ENCODE data around the gene CMSS1.

CMSS1 gene

DNA sequence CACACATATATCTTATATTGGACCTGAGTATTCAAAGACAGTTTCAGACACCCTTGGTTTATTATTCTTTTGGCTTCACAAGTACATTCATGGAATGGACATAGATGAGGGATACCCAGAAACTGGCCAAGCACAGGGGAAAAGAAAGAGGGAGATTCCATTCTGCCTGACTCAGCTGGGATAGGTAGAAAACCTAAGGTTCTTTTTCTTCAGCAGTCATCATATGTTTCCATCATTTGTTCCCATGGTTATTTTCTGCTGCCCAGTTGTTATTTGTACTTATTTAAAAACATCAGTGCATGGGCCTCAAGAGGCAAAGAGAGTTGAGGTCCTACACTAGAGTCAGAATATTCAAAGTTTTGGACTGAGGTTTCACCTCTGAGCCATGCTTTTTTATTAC lies 204.8 kb downstream of the CMSS1 start:
- TF ChIP-seq, protein P1, sequence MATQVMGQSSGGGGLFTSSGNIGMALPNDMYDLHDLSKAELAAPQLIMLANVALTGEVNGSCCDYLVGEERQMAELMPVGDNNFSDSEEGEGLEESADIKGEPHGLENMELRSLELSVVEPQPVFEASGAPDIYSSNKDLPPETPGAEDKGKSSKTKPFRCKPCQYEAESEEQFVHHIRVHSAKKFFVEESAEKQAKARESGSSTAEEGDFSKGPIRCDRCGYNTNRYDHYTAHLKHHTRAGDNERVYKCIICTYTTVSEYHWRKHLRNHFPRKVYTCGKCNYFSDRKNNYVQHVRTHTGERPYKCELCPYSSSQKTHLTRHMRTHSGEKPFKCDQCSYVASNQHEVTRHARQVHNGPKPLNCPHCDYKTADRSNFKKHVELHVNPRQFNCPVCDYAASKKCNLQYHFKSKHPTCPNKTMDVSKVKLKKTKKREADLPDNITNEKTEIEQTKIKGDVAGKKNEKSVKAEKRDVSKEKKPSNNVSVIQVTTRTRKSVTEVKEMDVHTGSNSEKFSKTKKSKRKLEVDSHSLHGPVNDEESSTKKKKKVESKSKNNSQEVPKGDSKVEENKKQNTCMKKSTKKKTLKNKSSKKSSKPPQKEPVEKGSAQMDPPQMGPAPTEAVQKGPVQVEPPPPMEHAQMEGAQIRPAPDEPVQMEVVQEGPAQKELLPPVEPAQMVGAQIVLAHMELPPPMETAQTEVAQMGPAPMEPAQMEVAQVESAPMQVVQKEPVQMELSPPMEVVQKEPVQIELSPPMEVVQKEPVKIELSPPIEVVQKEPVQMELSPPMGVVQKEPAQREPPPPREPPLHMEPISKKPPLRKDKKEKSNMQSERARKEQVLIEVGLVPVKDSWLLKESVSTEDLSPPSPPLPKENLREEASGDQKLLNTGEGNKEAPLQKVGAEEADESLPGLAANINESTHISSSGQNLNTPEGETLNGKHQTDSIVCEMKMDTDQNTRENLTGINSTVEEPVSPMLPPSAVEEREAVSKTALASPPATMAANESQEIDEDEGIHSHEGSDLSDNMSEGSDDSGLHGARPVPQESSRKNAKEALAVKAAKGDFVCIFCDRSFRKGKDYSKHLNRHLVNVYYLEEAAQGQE (IDR thresholded peaks at IDR 0.05; ENCODE audit: insufficient replicate concordance, low read depth): no peak
- DNase-seq (ENCODE audit: low read depth in 1 of 2, low spot score in 1 of 2): no peak
- Histone ChIP-seq H3K27ac (replicated peaks) (no peak overlapping the region), H3K27me3 (ENCODE audit: insufficient read depth, poor library complexity, severe bottlenecking) (no peaks in the 10 kb centered on the region), H3K4me3 (replicated peaks; ENCODE audit: insufficient read depth, low read length) (no peak overlapping the region)

DNA sequence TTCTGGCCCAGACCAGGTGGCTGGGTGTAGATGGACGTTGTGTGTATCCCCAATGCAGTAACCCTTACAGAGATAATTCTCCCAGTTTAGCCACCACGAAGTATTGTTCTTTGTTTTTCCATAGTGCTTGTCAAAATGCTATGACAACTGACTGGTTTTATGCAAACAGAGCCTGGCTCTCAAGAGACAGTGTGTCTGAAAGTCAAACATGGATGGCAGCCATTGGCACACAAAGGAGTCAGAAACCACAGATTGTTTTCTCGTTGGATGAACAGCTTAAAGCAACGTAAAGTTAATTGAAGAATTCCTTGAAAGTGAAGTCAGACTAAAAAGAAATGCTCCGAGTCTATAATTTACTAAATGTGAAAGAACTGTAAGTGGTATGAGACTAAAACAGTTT lies 205.5 kb downstream of the CMSS1 start:
- no peak for DNase-seq (ENCODE audit: low read depth in 1 of 2, low spot score in 1 of 2)
- Histone ChIP-seq H3K27me3 (ENCODE audit: insufficient read depth, poor library complexity, severe bottlenecking) (no peaks in the 10 kb centered on the region), H3K27ac (replicated peaks) (no peak overlapping the region), H3K4me3 (replicated peaks; ENCODE audit: insufficient read depth, low read length) (no peak overlapping the region)
- TF ChIP-seq SPI1 (IDR thresholded peaks at IDR 0.05; ENCODE audit: borderline replicate concordance, low read depth) (no peak), POLR2AphosphoS5 (IDR thresholded peaks at IDR 0.05; ENCODE audit: low read depth) (no peak), GABPA (IDR thresholded peaks at IDR 0.05; ENCODE audit: low read depth) (no peak)
- TF ChIP-seq, protein P1 (IDR thresholded peaks at IDR 0.05; ENCODE audit: insufficient replicate concordance, low read depth): no peak
- TF ChIP-seq, protein P2, sequence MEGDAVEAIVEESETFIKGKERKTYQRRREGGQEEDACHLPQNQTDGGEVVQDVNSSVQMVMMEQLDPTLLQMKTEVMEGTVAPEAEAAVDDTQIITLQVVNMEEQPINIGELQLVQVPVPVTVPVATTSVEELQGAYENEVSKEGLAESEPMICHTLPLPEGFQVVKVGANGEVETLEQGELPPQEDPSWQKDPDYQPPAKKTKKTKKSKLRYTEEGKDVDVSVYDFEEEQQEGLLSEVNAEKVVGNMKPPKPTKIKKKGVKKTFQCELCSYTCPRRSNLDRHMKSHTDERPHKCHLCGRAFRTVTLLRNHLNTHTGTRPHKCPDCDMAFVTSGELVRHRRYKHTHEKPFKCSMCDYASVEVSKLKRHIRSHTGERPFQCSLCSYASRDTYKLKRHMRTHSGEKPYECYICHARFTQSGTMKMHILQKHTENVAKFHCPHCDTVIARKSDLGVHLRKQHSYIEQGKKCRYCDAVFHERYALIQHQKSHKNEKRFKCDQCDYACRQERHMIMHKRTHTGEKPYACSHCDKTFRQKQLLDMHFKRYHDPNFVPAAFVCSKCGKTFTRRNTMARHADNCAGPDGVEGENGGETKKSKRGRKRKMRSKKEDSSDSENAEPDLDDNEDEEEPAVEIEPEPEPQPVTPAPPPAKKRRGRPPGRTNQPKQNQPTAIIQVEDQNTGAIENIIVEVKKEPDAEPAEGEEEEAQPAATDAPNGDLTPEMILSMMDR (IDR thresholded peaks at IDR 0.05; ENCODE audit: insufficient read depth, low read length): no peak

DNA sequence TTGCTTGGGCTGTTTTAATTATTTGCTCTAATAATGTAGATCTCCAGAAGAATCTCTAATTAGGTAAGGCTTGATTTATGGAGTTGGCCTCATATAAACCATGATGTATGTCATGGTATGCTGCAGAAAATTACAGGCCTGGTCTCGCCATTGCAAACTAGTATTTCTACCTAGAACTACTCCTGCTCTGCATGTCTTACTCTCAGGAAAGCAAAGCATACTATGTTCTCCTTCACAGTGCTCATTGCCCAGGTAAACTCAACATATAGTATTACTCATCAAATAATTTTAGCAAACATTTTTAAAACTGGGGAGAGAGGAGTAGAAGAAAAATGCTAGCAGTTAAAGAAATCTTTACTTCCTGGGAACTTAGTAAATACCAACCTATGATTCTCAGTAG lies 205.9 kb downstream of the CMSS1 start:
- TF ChIP-seq, protein P1 (IDR thresholded peaks at IDR 0.05; ENCODE audit: insufficient replicate concordance, low read depth): no peak
- TF ChIP-seq, protein P2 (IDR thresholded peaks at IDR 0.05; ENCODE audit: insufficient read depth, low read length): no peak
- TF ChIP-seq POLR2AphosphoS5 (IDR thresholded peaks at IDR 0.05; ENCODE audit: low read depth): no peak
- no peak for TF ChIP-seq SPI1 (IDR thresholded peaks at IDR 0.05; ENCODE audit: borderline replicate concordance, low read depth)
- no peak for TF ChIP-seq GABPA (IDR thresholded peaks at IDR 0.05; ENCODE audit: low read depth)
- H3K4me3 ChIP-seq (replicated peaks; ENCODE audit: insufficient read depth, low read length): no peak overlapping the region
- no peak overlapping the region for H3K27ac ChIP-seq (replicated peaks)
- H3K27me3 ChIP-seq (ENCODE audit: insufficient read depth, poor library complexity, severe bottlenecking): no peaks in the 10 kb centered on the region
- DNase-seq (ENCODE audit: low read depth in 1 of 2, low spot score in 1 of 2): no peak
